ENCODE measurements around the gene DYNC1I1. TPM values are rescaled to one million over a fixed set of nuclear protein-coding genes. Genes with fewer than 3 reads are reported as not detected.

Gene DYNC1I1
- total and polyA plus RNA-seq, 2 of the 13 experiments (the other 11 are each of a cell fraction or from before 2014, with no cell fraction given): not detected

GRCh38 chr7:95929710-95930280, 157.4 kb downstream of the DYNC1I1 start (continued):
- TF ChIP-seq ZNF280D (CRISPR knock-in tag; IDR thresholded peaks at IDR 0.05): no peak
- TF ChIP-seq ZBTB3 (CRISPR knock-in tag; IDR thresholded peaks at IDR 0.05; ENCODE audit: borderline replicate concordance, low read depth): no peak
- TF ChIP-seq REL (CRISPR knock-in tag; conservative IDR thresholded peaks at IDR 0.05): no peak
- no peak for TF ChIP-seq TARDBP (CRISPR knock-in tag; IDR thresholded peaks at IDR 0.05)
- no peak for TF ChIP-seq NCOR1 (IDR thresholded peaks at IDR 0.05; ENCODE audit: borderline replicate concordance, low read length)
- no peak for TF ChIP-seq ZBTB37 (CRISPR knock-in tag; IDR thresholded peaks at IDR 0.05)
- no peak for TF ChIP-seq GMEB1 (CRISPR knock-in tag; IDR thresholded peaks at IDR 0.05; ENCODE audit: borderline replicate concordance)
- TF ChIP-seq HNF4G (IDR thresholded peaks at IDR 0.05; ENCODE audit: borderline replicate concordance, low read depth, low read length): no peak
- no peak for TF ChIP-seq HNF4G (CRISPR knock-in tag; IDR thresholded peaks at IDR 0.05; ENCODE audit: borderline replicate concordance, low read depth)
- no peak for TF ChIP-seq ZBTB26 (CRISPR knock-in tag; IDR thresholded peaks at IDR 0.05; ENCODE audit: borderline replicate concordance)
- no peak for TF ChIP-seq PRMT3 (CRISPR knock-in tag; IDR thresholded peaks at IDR 0.05; ENCODE audit: borderline replicate concordance, low read depth)

Measured in HepG2 (cell line).